WTC11 (cell line): ENCODE measurements around the gene KRT86. TPM values are rescaled to one million over a fixed set of nuclear protein-coding genes. Genes with fewer than 3 reads are reported as not detected.

Experiments used
- ATAC-seq: fragments of 200-7000 bp; cut with Tn5 transposase; 2 replicates; pipeline ENCODE4 v1.10.0; 2021; ENCODE audit warnings: mild to moderate bottlenecking, moderate library complexity
- CTCF ChIA-PET: fragments of 300-600 bp; sonication (Branson Sonifier 250); formaldehyde crosslinking; loops from one replicate; lab custom pipeline; 2021; ENCODE audit warnings: antibody characterized with exemption; lab: Charles Lee
- POLR2A ChIA-PET: fragments of 350-600 bp; sonication (Branson Sonifier 250); formaldehyde crosslinking; loops from one replicate; lab custom pipeline; 2021; ENCODE audit warnings: antibody characterized with exemption; lab: Charles Lee
- DNase-seq: peaks from one replicate; pipeline ENCODE4 v3.0.0; 2021; ENCODE audit warnings: low spot score
- H3K27ac Mint-ChIP-seq: 2 replicates; pipeline ENCODE4 v1.8.0; 2021; ENCODE audit warnings: mixed read lengths
- H3K27me3 Mint-ChIP-seq: 2 replicates; pipeline ENCODE4 v1.8.0; 2021; ENCODE audit warnings: low read depth, mild to moderate bottlenecking, moderate library complexity, mixed read lengths
- H3K36me3 Mint-ChIP-seq: 2 replicates; pipeline ENCODE4 v1.8.0; 2021; ENCODE audit warnings: mixed read lengths
- H3K4me1 Mint-ChIP-seq: 2 replicates; pipeline ENCODE4 v1.8.0; 2022; ENCODE audit warnings: mixed read lengths
- H3K4me3 Mint-ChIP-seq: 2 replicates; pipeline ENCODE4 v1.8.0; 2021; ENCODE audit warnings: mild to moderate bottlenecking, moderate library complexity, mixed read lengths
- H3K9me3 Mint-ChIP-seq: 2 replicates; pipeline ENCODE4 v1.8.0; 2021; ENCODE audit warnings: mixed read lengths
- FOXK1 ChIP-seq: sonication (generic); formaldehyde crosslinking; IDR thresholded peaks from 2 replicates; pipeline ENCODE4 v1.8.0; 2022; ENCODE audit warnings: mild to moderate bottlenecking, moderate library complexity, missing genetic modification reagents
- GRHL2 ChIP-seq: fragments of 250-450 bp; sonication (Bioruptor Pico); IDR thresholded peaks from 2 replicates; pipeline ENCODE4 v1.8.0; 2022; ENCODE audit warnings: mild to moderate bottlenecking, moderate library complexity; ENCODE audit not compliant: insufficient replicate concordance, severe bottlenecking
- HMGA2 ChIP-seq: fragments of 250-450 bp; sonication (Bioruptor Pico); IDR thresholded peaks from 2 replicates; pipeline ENCODE4 v1.4.0; 2021; ENCODE audit warnings: mild to moderate bottlenecking, moderate library complexity
- KAT7 ChIP-seq: sonication (generic); formaldehyde crosslinking; IDR thresholded peaks from 2 replicates; pipeline ENCODE4 v1.8.1; 2023; ENCODE audit warnings: missing genetic modification reagents, mild to moderate bottlenecking, borderline replicate concordance
- NR2C2 ChIP-seq: sonication (generic); formaldehyde crosslinking; IDR thresholded peaks from 2 replicates; pipeline ENCODE4 v1.8.0; 2022; ENCODE audit warnings: mild to moderate bottlenecking, missing genetic modification reagents
- SOX15 ChIP-seq: fragments of 250-450 bp; sonication (Bioruptor Pico); IDR thresholded peaks from 2 replicates; pipeline ENCODE4 v1.9.0; 2021; ENCODE audit warnings: mild to moderate bottlenecking
- STAT6 ChIP-seq: sonication (generic); formaldehyde crosslinking; conservative IDR thresholded peaks from 2 replicates; pipeline ENCODE4 v1.8.1; 2023; ENCODE audit warnings: mild to moderate bottlenecking, low read depth, missing genetic modification reagents, moderate library complexity
- ZBTB43 ChIP-seq: sonication (generic); formaldehyde crosslinking; IDR thresholded peaks from 2 replicates; pipeline ENCODE4 v1.8.1; 2023; ENCODE audit warnings: mild to moderate bottlenecking, missing genetic modification reagents
- ZNF416 ChIP-seq: fragments of 250-450 bp; sonication (Bioruptor Pico); IDR thresholded peaks from 2 replicates; pipeline ENCODE4 v1.9.0; 2021; ENCODE audit warnings: mild to moderate bottlenecking, inconsistent platforms
- ZNF425 ChIP-seq: fragments of 250-450 bp; sonication (Bioruptor Pico); conservative IDR thresholded peaks from 2 replicates; pipeline ENCODE4 v1.9.0; 2021; ENCODE audit warnings: mild to moderate bottlenecking
- ZNF512 ChIP-seq: sonication (generic); formaldehyde crosslinking; IDR thresholded peaks from 2 replicates; pipeline ENCODE4 v1.8.1; 2022; ENCODE audit warnings: missing genetic modification reagents, borderline replicate concordance
- total RNA-seq: library from RNA; stranded (reverse); gene quantifications from 3 replicates; pipeline ENCODE4 v1.2.3, GENCODE V29; 2021
- TF ChIP-seq, protein P1 (sequence below): sonication (generic); formaldehyde crosslinking; IDR thresholded peaks from 2 replicates; pipeline ENCODE4 v1.8.0; 2022; ENCODE audit warnings: mild to moderate bottlenecking, missing genetic modification reagents
- TF ChIP-seq, protein P2 (sequence below): sonication (generic); formaldehyde crosslinking; IDR thresholded peaks from 2 replicates; pipeline ENCODE4 v1.8.1; 2023; ENCODE audit warnings: mild to moderate bottlenecking, missing genetic modification reagents, moderate library complexity
- TF ChIP-seq, protein P3 (sequence below): sonication (generic); formaldehyde crosslinking; IDR thresholded peaks from 2 replicates; pipeline ENCODE4 v1.8.0; 2022; ENCODE audit warnings: mild to moderate bottlenecking, missing genetic modification reagents
- TF ChIP-seq, protein P4 (sequence below): sonication (generic); formaldehyde crosslinking; IDR thresholded peaks from 2 replicates; pipeline ENCODE4 v1.8.0; 2022; ENCODE audit warnings: missing genetic modification reagents
- TF ChIP-seq, protein P5 (sequence below): fragments of 250-450 bp; sonication (Bioruptor Pico); IDR thresholded peaks from 2 replicates; pipeline ENCODE4 v1.9.0; 2021; ENCODE audit warnings: moderate library complexity, mild to moderate bottlenecking, inconsistent platforms, borderline replicate concordance

The KRT86 gene
- total RNA-seq, 1 experiment from 2014 or later, result 0.11 TPM

DNA sequence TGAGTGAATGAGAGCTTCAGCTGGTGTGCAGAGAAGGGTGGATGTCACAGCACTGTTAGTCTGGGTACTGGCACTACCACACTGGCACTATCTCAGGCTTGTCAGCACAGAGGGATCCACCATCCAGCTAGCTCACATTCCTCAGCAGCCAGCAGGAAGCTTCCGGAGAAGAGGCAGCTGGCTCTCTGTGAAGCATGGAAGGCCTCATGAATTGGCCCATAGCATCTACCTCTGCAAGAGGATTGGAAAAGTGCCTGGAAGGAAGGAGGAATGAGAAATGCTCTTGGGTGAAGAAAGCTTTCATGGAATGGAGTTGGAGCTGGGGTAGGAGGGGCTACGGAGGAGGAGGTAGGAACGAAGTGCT is 36.8 kb downstream of the KRT86 start:
- no peak for DNase-seq
- Mint-ChIP-seq H3K27me3 (peaks cover 51% of the 10 kb centered on the region), H3K4me1 (peaks cover 8% of the 10 kb centered on the region), H3K4me3 (no peak overlapping the region), H3K27ac (no peak overlapping the region), H3K9me3 (no peaks in the 10 kb centered on the region), H3K36me3 (no peaks in the 10 kb centered on the region)
- TF ChIP-seq SOX15 (CRISPR knock-in tag), result no peak
- no peak for TF ChIP-seq STAT6 (CRISPR knock-in tag)
- no peak for TF ChIP-seq ZNF416 (CRISPR knock-in tag)
- no peak for TF ChIP-seq GRHL2 (CRISPR knock-in tag)
- TF ChIP-seq FOXK1 (CRISPR knock-in tag), result no peak
- TF ChIP-seq, protein P1, sequence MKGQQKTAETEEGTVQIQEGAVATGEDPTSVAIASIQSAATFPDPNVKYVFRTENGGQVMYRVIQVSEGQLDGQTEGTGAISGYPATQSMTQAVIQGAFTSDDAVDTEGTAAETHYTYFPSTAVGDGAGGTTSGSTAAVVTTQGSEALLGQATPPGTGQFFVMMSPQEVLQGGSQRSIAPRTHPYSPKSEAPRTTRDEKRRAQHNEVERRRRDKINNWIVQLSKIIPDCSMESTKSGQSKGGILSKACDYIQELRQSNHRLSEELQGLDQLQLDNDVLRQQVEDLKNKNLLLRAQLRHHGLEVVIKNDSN (CRISPR knock-in tag), result no peak
- TF ChIP-seq ZNF512 (CRISPR knock-in tag), result no peak
- TF ChIP-seq, protein P2, sequence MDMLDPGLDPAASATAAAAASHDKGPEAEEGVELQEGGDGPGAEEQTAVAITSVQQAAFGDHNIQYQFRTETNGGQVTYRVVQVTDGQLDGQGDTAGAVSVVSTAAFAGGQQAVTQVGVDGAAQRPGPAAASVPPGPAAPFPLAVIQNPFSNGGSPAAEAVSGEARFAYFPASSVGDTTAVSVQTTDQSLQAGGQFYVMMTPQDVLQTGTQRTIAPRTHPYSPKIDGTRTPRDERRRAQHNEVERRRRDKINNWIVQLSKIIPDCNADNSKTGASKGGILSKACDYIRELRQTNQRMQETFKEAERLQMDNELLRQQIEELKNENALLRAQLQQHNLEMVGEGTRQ (CRISPR knock-in tag), result no peak
- TF ChIP-seq, protein P3, sequence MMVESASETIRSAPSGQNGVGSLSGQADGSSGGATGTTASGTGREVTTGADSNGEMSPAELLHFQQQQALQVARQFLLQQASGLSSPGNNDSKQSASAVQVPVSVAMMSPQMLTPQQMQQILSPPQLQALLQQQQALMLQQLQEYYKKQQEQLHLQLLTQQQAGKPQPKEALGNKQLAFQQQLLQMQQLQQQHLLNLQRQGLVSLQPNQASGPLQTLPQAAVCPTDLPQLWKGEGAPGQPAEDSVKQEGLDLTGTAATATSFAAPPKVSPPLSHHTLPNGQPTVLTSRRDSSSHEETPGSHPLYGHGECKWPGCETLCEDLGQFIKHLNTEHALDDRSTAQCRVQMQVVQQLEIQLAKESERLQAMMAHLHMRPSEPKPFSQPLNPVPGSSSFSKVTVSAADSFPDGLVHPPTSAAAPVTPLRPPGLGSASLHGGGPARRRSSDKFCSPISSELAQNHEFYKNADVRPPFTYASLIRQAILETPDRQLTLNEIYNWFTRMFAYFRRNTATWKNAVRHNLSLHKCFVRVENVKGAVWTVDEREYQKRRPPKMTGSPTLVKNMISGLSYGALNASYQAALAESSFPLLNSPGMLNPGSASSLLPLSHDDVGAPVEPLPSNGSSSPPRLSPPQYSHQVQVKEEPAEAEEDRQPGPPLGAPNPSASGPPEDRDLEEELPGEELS (CRISPR knock-in tag), result no peak
- TF ChIP-seq ZNF425 (CRISPR knock-in tag), result no peak
- no peak for ATAC-seq
- POLR2A ChIA-PET, result interaction anchor here (0.5 kb wide), 1 partner anchor 369 kb away, joined by 3 read pairs; no protein-coding TSS in a partner anchor
- CTCF ChIA-PET, result interaction anchor here (1.0 to 7.8 kb wide), 13 partner anchors 14 to 594 kb away, joined by 3 to 76 read pairs (median 4); no protein-coding TSS in a partner anchor

DNA sequence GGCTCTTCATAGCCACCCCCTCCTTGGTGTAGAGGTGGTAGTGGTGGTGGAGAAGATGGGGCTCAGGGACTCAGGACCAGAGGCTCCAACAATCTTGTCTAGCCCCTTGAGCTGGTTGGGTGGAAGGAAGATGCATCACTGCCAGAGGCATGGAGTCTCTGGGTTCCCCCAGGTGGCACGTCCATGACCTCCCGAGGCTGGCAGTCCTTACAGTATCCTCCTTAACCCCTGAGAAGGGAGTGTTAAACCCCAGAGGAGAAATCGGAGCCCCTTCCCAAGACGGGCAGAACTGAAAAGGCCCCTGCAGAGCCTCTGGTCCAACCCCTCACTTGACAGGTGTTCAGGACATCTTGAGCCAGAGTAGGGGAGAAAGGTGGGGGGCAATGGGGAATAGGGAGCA is 37.6 kb downstream of the KRT86 start:
- ChIA-PET POLR2A (interaction anchor here (0.5 kb wide), 1 partner anchor 369 kb away, joined by 3 read pairs; no protein-coding TSS in a partner anchor), CTCF (interaction anchor here (0.7 to 7.8 kb wide), 10 partner anchors 13 to 159 kb away, joined by 3 to 76 read pairs (median 4); no protein-coding TSS in a partner anchor)
- Mint-ChIP-seq H3K36me3 (no peaks in the 10 kb centered on the region), H3K4me1 (peaks cover 8% of the 10 kb centered on the region), H3K4me3 (no peak overlapping the region), H3K27me3 (peaks cover 42% of the 10 kb centered on the region), H3K27ac (no peak overlapping the region), H3K9me3 (no peaks in the 10 kb centered on the region)
- DNase-seq (no peak), ATAC-seq (no peak)
- TF ChIP-seq, protein P4, sequence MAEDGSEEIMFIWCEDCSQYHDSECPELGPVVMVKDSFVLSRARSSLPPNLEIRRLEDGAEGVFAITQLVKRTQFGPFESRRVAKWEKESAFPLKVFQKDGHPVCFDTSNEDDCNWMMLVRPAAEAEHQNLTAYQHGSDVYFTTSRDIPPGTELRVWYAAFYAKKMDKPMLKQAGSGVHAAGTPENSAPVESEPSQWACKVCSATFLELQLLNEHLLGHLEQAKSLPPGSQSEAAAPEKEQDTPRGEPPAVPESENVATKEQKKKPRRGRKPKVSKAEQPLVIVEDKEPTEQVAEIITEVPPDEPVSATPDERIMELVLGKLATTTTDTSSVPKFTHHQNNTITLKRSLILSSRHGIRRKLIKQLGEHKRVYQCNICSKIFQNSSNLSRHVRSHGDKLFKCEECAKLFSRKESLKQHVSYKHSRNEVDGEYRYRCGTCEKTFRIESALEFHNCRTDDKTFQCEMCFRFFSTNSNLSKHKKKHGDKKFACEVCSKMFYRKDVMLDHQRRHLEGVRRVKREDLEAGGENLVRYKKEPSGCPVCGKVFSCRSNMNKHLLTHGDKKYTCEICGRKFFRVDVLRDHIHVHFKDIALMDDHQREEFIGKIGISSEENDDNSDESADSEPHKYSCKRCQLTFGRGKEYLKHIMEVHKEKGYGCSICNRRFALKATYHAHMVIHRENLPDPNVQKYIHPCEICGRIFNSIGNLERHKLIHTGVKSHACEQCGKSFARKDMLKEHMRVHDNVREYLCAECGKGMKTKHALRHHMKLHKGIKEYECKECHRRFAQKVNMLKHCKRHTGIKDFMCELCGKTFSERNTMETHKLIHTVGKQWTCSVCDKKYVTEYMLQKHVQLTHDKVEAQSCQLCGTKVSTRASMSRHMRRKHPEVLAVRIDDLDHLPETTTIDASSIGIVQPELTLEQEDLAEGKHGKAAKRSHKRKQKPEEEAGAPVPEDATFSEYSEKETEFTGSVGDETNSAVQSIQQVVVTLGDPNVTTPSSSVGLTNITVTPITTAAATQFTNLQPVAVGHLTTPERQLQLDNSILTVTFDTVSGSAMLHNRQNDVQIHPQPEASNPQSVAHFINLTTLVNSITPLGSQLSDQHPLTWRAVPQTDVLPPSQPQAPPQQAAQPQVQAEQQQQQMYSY (CRISPR knock-in tag), result no peak
- no peak for TF ChIP-seq ZBTB43
- TF ChIP-seq, protein P5, sequence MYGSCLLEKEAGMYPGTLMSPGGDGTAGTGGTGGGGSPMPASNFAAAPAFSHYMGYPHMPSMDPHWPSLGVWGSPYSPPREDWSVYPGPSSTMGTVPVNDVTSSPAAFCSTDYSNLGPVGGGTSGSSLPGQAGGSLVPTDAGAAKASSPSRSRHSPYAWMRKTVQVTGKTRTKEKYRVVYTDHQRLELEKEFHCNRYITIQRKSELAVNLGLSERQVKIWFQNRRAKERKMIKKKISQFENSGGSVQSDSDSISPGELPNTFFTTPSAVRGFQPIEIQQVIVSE (CRISPR knock-in tag), result no peak
- TF ChIP-seq KAT7 (CRISPR knock-in tag), result no peak
- no peak for TF ChIP-seq NR2C2 (CRISPR knock-in tag)
- TF ChIP-seq HMGA2 (CRISPR knock-in tag), result no peak
